CD4-positive, alpha-beta T cell treated with Interleukin-15 for 4 hours (primary cell): Measurements from ENCODE around the gene AATK.

Experiments used
- DNase-seq: peaks from one replicate; pipeline ENCODE4 v3.0.0-alpha.2; 2020; ENCODE audit warnings: low spot score

Gene AATK

DNA sequence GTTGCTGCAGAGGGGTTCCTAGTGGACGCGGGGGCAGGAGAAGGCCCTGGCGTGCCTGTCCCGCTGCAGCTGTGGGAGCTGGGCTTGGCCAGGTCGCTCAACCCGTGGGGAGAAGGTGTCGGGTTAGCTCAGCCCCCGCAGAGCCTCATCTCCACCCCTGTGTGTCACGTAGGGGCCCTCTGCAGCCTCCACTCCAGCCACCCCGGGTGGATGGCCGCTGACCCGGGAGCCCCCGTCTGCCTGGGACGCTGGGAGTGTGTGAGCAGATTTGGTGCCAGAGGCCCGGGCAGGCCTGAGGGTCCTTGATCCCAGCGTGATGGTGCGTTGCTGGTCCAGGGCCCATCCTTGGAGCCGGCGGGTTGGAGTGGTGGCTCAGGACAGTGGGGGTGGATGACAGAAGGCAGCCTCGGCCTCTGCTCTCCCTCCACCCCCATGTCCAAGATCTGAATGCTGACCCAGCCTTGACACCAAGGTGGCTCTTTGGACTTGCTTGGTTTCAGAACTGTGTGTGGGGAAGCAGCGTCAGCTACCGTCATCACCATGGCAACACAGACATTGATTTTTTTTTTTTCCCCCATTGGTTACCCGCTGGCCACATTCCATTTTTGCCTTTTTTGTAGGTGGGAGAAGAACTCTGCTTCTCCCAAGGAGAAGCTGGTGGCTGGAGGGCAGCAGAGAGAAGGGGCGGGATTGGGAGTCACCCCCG lies 95.3 kb downstream of the AATK start:
- no peak for DNase-seq

GRCh38 chr17:81069135-81069645 lies 96.8 kb downstream of the AATK start:
- DNase-seq = no peak

DNA sequence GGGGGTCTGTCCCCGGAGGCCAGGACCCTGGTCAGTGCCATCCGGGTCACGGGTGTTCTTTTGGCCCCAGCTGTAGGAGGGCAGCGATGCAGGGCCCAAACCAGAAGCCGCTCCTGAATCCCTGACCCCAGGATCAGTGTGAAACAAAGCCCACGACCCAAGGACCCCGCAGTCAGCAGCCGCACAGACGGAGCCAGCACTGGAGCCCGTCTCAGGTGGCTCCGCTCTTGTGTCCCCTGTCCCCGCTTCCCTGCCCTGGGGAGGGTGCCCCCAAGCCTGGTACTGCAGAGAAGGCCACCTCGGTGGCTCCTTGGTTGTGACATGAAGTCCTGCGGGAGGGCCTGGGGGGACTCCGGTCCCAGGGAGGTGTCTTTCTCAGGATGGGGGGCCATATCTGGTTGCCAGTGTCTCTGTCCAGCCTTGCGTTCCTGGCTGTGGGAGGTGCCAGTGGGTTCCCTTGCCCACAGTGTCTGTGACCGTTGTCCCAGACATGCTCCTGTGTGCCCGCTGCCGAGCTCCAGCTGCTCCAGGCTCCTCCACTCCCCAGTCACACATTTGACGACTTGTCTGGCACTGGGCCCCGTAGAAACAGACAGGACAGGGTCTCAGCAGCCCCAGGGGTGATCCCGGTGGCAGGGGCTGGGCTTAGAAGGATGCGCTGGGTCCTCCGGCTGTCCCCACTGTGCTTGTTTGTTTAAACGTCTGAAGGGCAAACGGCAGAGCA lies 97.4 kb downstream of the AATK start:
- DNase-seq = no peak

GRCh38 chr17:81067391-81067811 lies 98.6 kb downstream of the AATK start:
- no peak for DNase-seq
